GM12891 (cell line): ENCODE data around the gene ERAL1.

Experiments
- PAX5 ChIP-seq: IDR thresholded peaks from 2 replicates; pipeline ENCODE4 v1.6.1; 2011; ENCODE audit warnings: low read length, moderate library complexity, mild to moderate bottlenecking; ENCODE audit not compliant: insufficient read depth, severe bottlenecking
- POLR2A ChIP-seq: IDR thresholded peaks from 2 replicates; pipeline ENCODE4 v1.6.1; 2011; ENCODE audit warnings: low read depth, low read length, control low read depth
- POLR2AphosphoS5 ChIP-seq: IDR thresholded peaks from 2 replicates; pipeline ENCODE4 v1.6.1; 2011; ENCODE audit warnings: low read depth, low read length, control low read depth
- TAF1 ChIP-seq: IDR thresholded peaks from 2 replicates; pipeline ENCODE4 v1.6.1; 2011; ENCODE audit warnings: low read depth, low read length, control low read depth

GRCh38 chr17:28864991-28865849 is 10.4 kb downstream of the ERAL1 start:
- TF ChIP-seq POLR2A (no peak), TAF1 (no peak), PAX5 (no peak), POLR2AphosphoS5 (no peak)
